Upper lobe of right lung (tissue), 1 donor: ENCODE measurements around the gene ATP6V1G3. TPM values are rescaled to one million over a fixed set of nuclear protein-coding genes. Genes with fewer than 3 reads are reported as not detected.

Experiments
- ATAC-seq: fragments of 200-7000 bp; cut with Tn5 transposase; one replicate; pipeline ENCODE4 v1.9.1; 2020; ENCODE audit warnings: mild to moderate bottlenecking, moderate library complexity
- DNase-seq: peaks from one replicate; pipeline ENCODE4 v3.0.0-alpha.2; 2020
- H3K27ac ChIP-seq: fragments of 200-600 bp; one replicate; pipeline ENCODE4 v1.8.0; 2022
- H3K27me3 ChIP-seq: fragments of 200-600 bp; one replicate; pipeline ENCODE4 v1.8.0; 2022; ENCODE audit warnings: mild to moderate bottlenecking
- H3K36me3 ChIP-seq: fragments of 200-600 bp; one replicate; pipeline ENCODE4 v1.8.0; 2022
- H3K4me1 ChIP-seq: fragments of 200-600 bp; one replicate; pipeline ENCODE4 v1.8.0; 2022
- H3K4me3 ChIP-seq: fragments of 200-600 bp; one replicate; pipeline ENCODE4 v1.8.0; 2022; ENCODE audit warnings: mild to moderate bottlenecking
- H3K9me3 ChIP-seq: fragments of 200-600 bp; one replicate; pipeline ENCODE4 v1.8.0; 2022
- intact Hi-C: fragments of 100-400 bp; cut with DNase I; formaldehyde crosslinking; loops from one replicate; pipeline ENCODE4 v1.11.0; 2022
- total RNA-seq: library from RNA; stranded (reverse); fragmentation: NEBNext Ultra II Directional; extraction: Animal tissue kit (Norgen Biotek cat#: 25700); gene quantifications from one replicate; pipeline ENCODE4 v1.2.1, GENCODE V29; 2021
- TF ChIP-seq, protein P1 (sequence below): fragments of 200-600 bp; IDR thresholded peaks from one replicate; pipeline ENCODE4 v1.8.0; 2022; ENCODE audit warnings: antibody characterized with exemption
- donor health status: DM: no; HTN: yes; CAD: no; lungs with severe emphysema.

Gene ATP6V1G3
- total RNA-seq, 1 donor from 2014 or later, result not detected

DNA sequence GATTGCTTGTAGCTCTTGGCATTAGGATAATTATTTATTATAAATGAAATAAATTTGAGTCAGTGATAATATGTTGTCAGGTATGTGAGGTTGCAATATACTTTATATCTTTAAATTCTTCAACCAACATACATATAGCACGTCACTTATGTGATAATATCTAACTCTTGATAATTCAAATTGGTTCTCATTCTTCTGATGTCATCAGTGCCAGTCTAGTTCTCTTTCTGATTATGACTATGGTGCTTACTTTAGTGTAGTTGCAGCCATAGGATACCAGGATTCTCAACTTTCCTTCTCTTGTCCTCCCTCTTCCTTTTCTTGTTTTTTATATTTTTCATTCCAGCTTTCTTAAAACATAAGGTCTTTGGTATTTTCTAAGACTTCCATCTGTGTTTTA lies 34.8 kb upstream of the ATP6V1G3 start:
- Histone ChIP-seq H3K27me3 (no peaks in the 10 kb centered on the region), H3K9me3 (no peaks in the 10 kb centered on the region), H3K36me3 (no peaks in the 10 kb centered on the region), H3K4me1 (no peaks in the 10 kb centered on the region), H3K27ac (no peak overlapping the region), H3K4me3 (no peak overlapping the region)
- no peak for DNase-seq
- intact Hi-C loops, result no loop called here
- no peak for ATAC-seq
- TF ChIP-seq, protein P1, sequence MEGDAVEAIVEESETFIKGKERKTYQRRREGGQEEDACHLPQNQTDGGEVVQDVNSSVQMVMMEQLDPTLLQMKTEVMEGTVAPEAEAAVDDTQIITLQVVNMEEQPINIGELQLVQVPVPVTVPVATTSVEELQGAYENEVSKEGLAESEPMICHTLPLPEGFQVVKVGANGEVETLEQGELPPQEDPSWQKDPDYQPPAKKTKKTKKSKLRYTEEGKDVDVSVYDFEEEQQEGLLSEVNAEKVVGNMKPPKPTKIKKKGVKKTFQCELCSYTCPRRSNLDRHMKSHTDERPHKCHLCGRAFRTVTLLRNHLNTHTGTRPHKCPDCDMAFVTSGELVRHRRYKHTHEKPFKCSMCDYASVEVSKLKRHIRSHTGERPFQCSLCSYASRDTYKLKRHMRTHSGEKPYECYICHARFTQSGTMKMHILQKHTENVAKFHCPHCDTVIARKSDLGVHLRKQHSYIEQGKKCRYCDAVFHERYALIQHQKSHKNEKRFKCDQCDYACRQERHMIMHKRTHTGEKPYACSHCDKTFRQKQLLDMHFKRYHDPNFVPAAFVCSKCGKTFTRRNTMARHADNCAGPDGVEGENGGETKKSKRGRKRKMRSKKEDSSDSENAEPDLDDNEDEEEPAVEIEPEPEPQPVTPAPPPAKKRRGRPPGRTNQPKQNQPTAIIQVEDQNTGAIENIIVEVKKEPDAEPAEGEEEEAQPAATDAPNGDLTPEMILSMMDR, result no peak

GRCh38 chr1:198574325-198574724 lies 33.8 kb upstream of the ATP6V1G3 start:
- H3K27me3 ChIP-seq, result no peaks in the 10 kb centered on the region
- intact Hi-C loops, result no loop called here
- no peak overlapping the region for H3K27ac ChIP-seq
- H3K4me3 ChIP-seq, result no peak overlapping the region
- TF ChIP-seq, protein P1, result no peak
- DNase-seq, result no peak
- ATAC-seq, result no peak
- no peaks in the 10 kb centered on the region for H3K36me3 ChIP-seq
- no peaks in the 10 kb centered on the region for H3K4me1 ChIP-seq
- no peaks in the 10 kb centered on the region for H3K9me3 ChIP-seq

GRCh38 chr1:198564716-198565115 lies 24.2 kb upstream of the ATP6V1G3 start:
- DNase-seq (no peak), ATAC-seq (no peak)
- H3K27me3 ChIP-seq, result no peaks in the 10 kb centered on the region
- no peaks in the 10 kb centered on the region for H3K4me1 ChIP-seq
- H3K27ac ChIP-seq, result no peak overlapping the region
- no peaks in the 10 kb centered on the region for H3K36me3 ChIP-seq
- TF ChIP-seq, protein P1, result no peak
- no peaks in the 10 kb centered on the region for H3K9me3 ChIP-seq
- intact Hi-C loops, result no loop called here
- H3K4me3 ChIP-seq, result no peak overlapping the region

DNA sequence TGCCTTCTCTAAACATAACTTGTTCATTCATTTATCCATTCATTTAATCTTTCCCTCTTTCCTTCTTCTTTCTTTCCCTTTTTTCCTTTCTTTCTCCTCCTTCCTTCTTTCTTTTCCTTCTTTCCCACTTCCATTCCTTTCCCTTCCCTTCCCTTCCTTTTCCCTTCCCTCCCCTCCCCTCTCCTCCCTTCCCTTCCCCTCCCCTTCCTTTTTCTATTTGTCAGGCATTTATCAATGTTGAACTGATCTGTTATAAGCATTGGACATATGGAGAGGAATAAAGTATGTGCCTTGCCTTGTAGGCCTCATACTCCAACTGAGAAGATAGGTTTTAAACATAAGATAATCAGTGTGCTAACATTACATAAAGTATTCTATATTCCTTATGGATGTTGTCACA lies 23.7 kb upstream of the ATP6V1G3 start:
- Histone ChIP-seq H3K27me3 (no peaks in the 10 kb centered on the region), H3K4me3 (no peak overlapping the region), H3K4me1 (no peaks in the 10 kb centered on the region), H3K27ac (no peak overlapping the region), H3K9me3 (no peaks in the 10 kb centered on the region), H3K36me3 (no peaks in the 10 kb centered on the region)
- DNase-seq, result no peak
- TF ChIP-seq, protein P1, result no peak
- intact Hi-C loops, result no loop called here
- ATAC-seq, result no peak

DNA sequence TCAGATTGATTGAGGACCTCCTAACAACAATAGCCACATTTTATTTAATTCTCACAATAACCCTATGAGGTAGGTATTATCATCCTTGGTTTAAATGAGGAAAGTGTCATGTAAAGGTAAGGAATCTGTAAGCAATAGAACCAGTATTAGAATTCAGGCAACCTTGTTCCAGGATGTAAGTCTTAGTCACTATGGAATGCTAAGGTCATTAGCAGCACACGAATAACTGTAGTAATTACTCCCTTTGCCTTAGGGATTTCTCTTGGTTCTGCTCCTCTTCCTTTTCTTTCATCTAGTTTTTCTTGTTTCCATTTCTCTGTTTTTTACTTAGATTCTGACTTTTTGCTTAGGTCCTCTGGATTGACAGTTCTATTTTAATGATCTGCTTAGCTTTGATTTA lies 23.1 kb upstream of the ATP6V1G3 start:
- TF ChIP-seq, protein P1, result no peak
- intact Hi-C loops, result no loop called here
- DNase-seq (no peak), ATAC-seq (no peak)
- Histone ChIP-seq H3K27ac (no peak overlapping the region), H3K4me3 (no peak overlapping the region), H3K4me1 (no peaks in the 10 kb centered on the region), H3K36me3 (no peaks in the 10 kb centered on the region), H3K9me3 (no peaks in the 10 kb centered on the region), H3K27me3 (no peaks in the 10 kb centered on the region)

GRCh38 chr1:198560161-198560560 lies 19.7 kb upstream of the ATP6V1G3 start:
- intact Hi-C loops, result no loop called here
- H3K36me3 ChIP-seq, result no peaks in the 10 kb centered on the region

More at GRCh38 chr1:198560161-198560560, 19.7 kb upstream of the ATP6V1G3 start:
- H3K4me1 ChIP-seq, result no peaks in the 10 kb centered on the region
- no peak overlapping the region for H3K4me3 ChIP-seq
- peak; percentile 45 for ATAC-seq
- H3K27me3 ChIP-seq, result no peaks in the 10 kb centered on the region
- no peak overlapping the region for H3K27ac ChIP-seq
- no peak for DNase-seq
- H3K9me3 ChIP-seq, result no peaks in the 10 kb centered on the region
- TF ChIP-seq, protein P1, result no peak
